Measurements from ENCODE around the gene LHX4.

The LHX4 gene

GRCh38 chr1:180267211-180267561 lies 37.1 kb downstream of the LHX4 start:
- no peak for TF ChIP-seq RAD21 (IDR thresholded peaks at IDR 0.05; ENCODE audit: low read depth)
- no peak for TF ChIP-seq ZBTB7A (IDR thresholded peaks at IDR 0.05; ENCODE audit: low read depth)
- no peak for TF ChIP-seq EGR1 (IDR thresholded peaks at IDR 0.05)
- no peak for TF ChIP-seq MAX (IDR thresholded peaks at IDR 0.05)
- no peak for TF ChIP-seq TEAD4 (IDR thresholded peaks at IDR 0.05)
- no peak for TF ChIP-seq CREB1 (IDR thresholded peaks at IDR 0.05; ENCODE audit: low read depth)
- no peak for TF ChIP-seq TCF12 (IDR thresholded peaks at IDR 0.05; ENCODE audit: low read depth)
- TF ChIP-seq USF1 (IDR thresholded peaks at IDR 0.05) = no peak
- TF ChIP-seq CEBPB (IDR thresholded peaks at IDR 0.05) = no peak

- TF ChIP-seq MAX (IDR thresholded peaks at IDR 0.05) (no peak), RAD21 (IDR thresholded peaks at IDR 0.05; ENCODE audit: low read depth) (no peak), EP300 (IDR thresholded peaks at IDR 0.05; ENCODE audit: borderline replicate concordance) (no peak), TAF1 (IDR thresholded peaks at IDR 0.05; ENCODE audit: low read depth) (no peak)
Observed at GRCh38 chr1:180267761-180268555, 37.9 kb downstream of the LHX4 start.

- TF ChIP-seq RAD21 (IDR thresholded peaks at IDR 0.05; ENCODE audit: low read depth) = no peak
- TF ChIP-seq NFIC (IDR thresholded peaks at IDR 0.05) = no peak
- no peak for TF ChIP-seq USF1 (IDR thresholded peaks at IDR 0.05)
- no peak for TF ChIP-seq CREB1 (IDR thresholded peaks at IDR 0.05; ENCODE audit: low read depth)
- no peak for TF ChIP-seq FOXM1 (IDR thresholded peaks at IDR 0.05; ENCODE audit: borderline replicate concordance, low read depth)
- TF ChIP-seq MAX (IDR thresholded peaks at IDR 0.05) = no peak
- TF ChIP-seq REST (IDR thresholded peaks at IDR 0.05; ENCODE audit: low read depth) = no peak
- TF ChIP-seq TAF1 (IDR thresholded peaks at IDR 0.05; ENCODE audit: low read depth) = no peak
Observed at GRCh38 chr1:180268556-180269075, 38.6 kb downstream of the LHX4 start.

GRCh38 chr1:180269645-180270529 lies 39.8 kb downstream of the LHX4 start:
- TF ChIP-seq RAD21 (IDR thresholded peaks at IDR 0.05; ENCODE audit: low read depth) (peak; percentile 41; the same call in 1 of the 2 replicates), FOXM1 (IDR thresholded peaks at IDR 0.05; ENCODE audit: borderline replicate concordance, low read depth) (no peak), CREB1 (IDR thresholded peaks at IDR 0.05; ENCODE audit: low read depth) (no peak), EP300 (IDR thresholded peaks at IDR 0.05; ENCODE audit: borderline replicate concordance) (no peak), ZBTB7A (IDR thresholded peaks at IDR 0.05; ENCODE audit: low read depth) (no peak), TAF1 (IDR thresholded peaks at IDR 0.05; ENCODE audit: low read depth) (no peak), TEAD4 (IDR thresholded peaks at IDR 0.05) (no peak), REST (IDR thresholded peaks at IDR 0.05; ENCODE audit: low read depth) (no peak)

- TF ChIP-seq TAF1 (IDR thresholded peaks at IDR 0.05; ENCODE audit: low read depth) = no peak
- no peak for TF ChIP-seq YY1 (IDR thresholded peaks at IDR 0.05; ENCODE audit: low read depth)
- TF ChIP-seq MAX (IDR thresholded peaks at IDR 0.05) = no peak
- no peak for TF ChIP-seq TCF12 (IDR thresholded peaks at IDR 0.05; ENCODE audit: low read depth)
- TF ChIP-seq REST (IDR thresholded peaks at IDR 0.05; ENCODE audit: low read depth) = no peak
- TF ChIP-seq RAD21 (IDR thresholded peaks at IDR 0.05; ENCODE audit: low read depth) = no peak
- TF ChIP-seq CREB1 (IDR thresholded peaks at IDR 0.05; ENCODE audit: low read depth) = no peak
Observed at GRCh38 chr1:180270530-180271271, 40.6 kb downstream of the LHX4 start.

All from Ishikawa (cell line).